Measurements from ENCODE around the gene BRI3. TPM values are rescaled to one million over a fixed set of nuclear protein-coding genes. Genes with fewer than 3 reads are reported as not detected.

The BRI3 gene
- total and polyA plus RNA-seq, 2 of the 8 experiments (the other 6 are each of a cell fraction or from before 2014, with no cell fraction given) = 77.5 to 93.4 TPM

- DNase-seq (ENCODE audit: low read depth in 1 of 2, low spot score in 2 of 2) (no peak), FAIRE-seq (no peak)
- Histone ChIP-seq H2AFZ (ENCODE audit: low read length) (no peak overlapping the region), H3K4me2 (ENCODE audit: insufficient read depth in 1 of 2, low read depth in 2 of 2, low read length in 2 of 2) (no peak overlapping the region), H3K56ac (replicated peaks; ENCODE audit: insufficient read length, low read depth, low read length) (no peak overlapping the region), H3K23me2 (ENCODE audit: low read depth, low read length) (no peaks in the 10 kb centered on the region), H2AK5ac (ENCODE audit: low read depth, low read length) (no peak overlapping the region), H4K8ac (ENCODE audit: extremely low read depth, insufficient read depth, low read length) (no peak overlapping the region), H3K79me1 (ENCODE audit: low read depth, low read length) (no peaks in the 10 kb centered on the region; the same call in 1 of the 2 replicates), H3K4me1 (replicated peaks in 1 of 4; ENCODE audit: control insufficient read depth in 3 of 4, insufficient read depth in 4 of 4, low read length in 3 of 4) (peaks cover 0 to 10% (median 3%) of the 10 kb centered on the region in 4 experiments; a peak in 5 of 7 replicates), H3K27me3 (replicated peaks in 1 of 4; ENCODE audit: control insufficient read depth in 3 of 4, extremely low read depth in 1 of 4, insufficient read depth in 3 of 4, low read length in 3 of 4) (no peaks in the 10 kb centered on the region), H3K4me3 (ENCODE audit: extremely low read depth in 1 of 4, insufficient read depth in 2 of 4, low read depth in 3 of 4, low read length in 4 of 4) (no peak overlapping the region), H2BK5ac (ENCODE audit: low read depth, low read length) (no peak overlapping the region), H3K14ac (ENCODE audit: insufficient read length) (no peak overlapping the region), H3K9ac (replicated peaks in 1 of 4; ENCODE audit: extremely low read depth in 1 of 4, low read depth in 3 of 4, low read length in 3 of 4) (no peak overlapping the region; a peak in 1 of 7 replicates), H4K20me1 (replicated peaks in 1 of 2; ENCODE audit: control insufficient read depth in 1 of 2, insufficient read depth in 2 of 2, low read length in 2 of 2) (peaks cover 21 to 23% of the 10 kb centered on the region in 2 experiments), H2BK12ac (ENCODE audit: low read depth, low read length) (no peak overlapping the region), H4K91ac (replicated peaks; ENCODE audit: insufficient read length, low read length) (no peak overlapping the region), H3K36me3 (ENCODE audit: control insufficient read depth in 2 of 4, insufficient read depth in 4 of 4, low read length in 3 of 4) (peaks cover 7 to 20% (median 12%) of the 10 kb centered on the region in 4 experiments; a peak in 7 of 8 replicates), H2BK15ac (ENCODE audit: low read length) (no peak overlapping the region), H4K5ac (ENCODE audit: insufficient read length, low read depth, low read length) (no peak overlapping the region), H3K79me2 (ENCODE audit: control insufficient read depth in 1 of 2, insufficient read depth in 2 of 2, low read length in 2 of 2) (peaks cover 0 to 6% of the 10 kb centered on the region in 2 experiments; a peak in 2 of 4 replicates), H2BK20ac (ENCODE audit: low read length) (no peak overlapping the region), H3K27ac (ENCODE audit: low read depth, low read length) (no peak overlapping the region), H3K18ac (ENCODE audit: extremely low read depth, low read length) (no peak overlapping the region), H3K4ac (replicated peaks; ENCODE audit: insufficient read length, low read depth, low read length) (no peak overlapping the region), H3K23ac (ENCODE audit: insufficient read length) (no peak overlapping the region), H2BK120ac (replicated peaks; ENCODE audit: low read depth, low read length) (no peak overlapping the region), H3K9me3 (ENCODE audit: insufficient read depth in 2 of 2, low read depth in 1 of 2, low read length in 1 of 2) (no peaks in the 10 kb centered on the region)
- ChIA-PET POLR2A (ENCODE audit: partially characterized antibody) (interaction anchor here (1.4 to 1.5 kb wide), 2 partner anchors 11 to 12 kb away, joined by 5 to 7 read pairs; no protein-coding TSS in a partner anchor), CTCF (ENCODE audit: partially characterized antibody) (interaction anchor here (0.6 to 8.1 kb wide), 22 partner anchors 8 to 547 kb away, joined by 3 to 57 read pairs (median 4); partner anchors contain the start of gene BAIAP2L1)
- TF ChIP-seq SP1 (IDR thresholded peaks at IDR 0.05; ENCODE audit: low read depth, low read length) = no peak
- WGBS, 2 experiments (ENCODE audit: extremely low coverage in 1 of 2, insufficient coverage in 1 of 2, insufficient read length in 1 of 2, insufficient replicate concordance in 2 of 2, low coverage in 1 of 2, low lambda C conversion rate in 2 of 2, missing lambda C conversion rate in 1 of 2) = 96% methylated on average over 15 of the region's 15 CpGs; no CpG with 5 or more reads in 1 of the 2 experiments
These were observed 12.8 kb downstream of the BRI3 start for GRCh38 chr7:98294326-98294725.
